Prostate gland (tissue), 2 donors: ENCODE data around the gene ROBO1. TPM values are rescaled to one million over a fixed set of nuclear protein-coding genes. Genes with fewer than 3 reads are reported as not detected.
A peak's percentile ranks its signal among the peaks of the same experiment; 100 is the strongest.

Source experiments
- DNase-seq: peaks from one replicate; pipeline ENCODE4 v3.0.0-alpha.2; 2019; ENCODE audit warnings: low spot score
- H3K27ac ChIP-seq, 2 donors: fragments of 200-600 bp; sonication (generic); 2 replicates each; pipeline ENCODE4 v1.5.1; 2017 to 2019
- H3K27me3 ChIP-seq: fragments of 200-600 bp; sonication (generic); replicated peaks from 2 replicates; pipeline ENCODE4 v1.5.1; 2019; ENCODE audit not compliant: insufficient read depth
- H3K36me3 ChIP-seq, 2 donors: fragments of 200-600 bp; sonication (generic); 1 replicate in 1 of 2; 2 replicates in 1 of 2; pipeline versions ENCODE4 v1.5.1 to v1.8.1; 2017 to 2019
- H3K4me1 ChIP-seq: fragments of 200-600 bp; sonication (generic); replicated peaks from 2 replicates; pipeline ENCODE4 v1.5.1; 2019
- H3K4me3 ChIP-seq, 2 donors: fragments of 200-600 bp; sonication (generic); 2 replicates each; pipeline ENCODE4 v1.5.1; 2017 to 2019
- H3K9me3 ChIP-seq: fragments of 200-600 bp; sonication (generic); 2 replicates; pipeline ENCODE4 v1.5.1; 2017
- CTCF ChIP-seq, 4 experiments: fragments of 200-600 bp in 2 of 4; fragments of 450-650 bp in 2 of 4; sonication (generic) in 2 of 4; IDR thresholded peaks; 1 replicate in 3 of 4; 2 replicates in 1 of 4; pipeline ENCODE4 v1.5.1; 2016 to 2019; ENCODE audit warnings: antibody characterized with exemption in 4 of 4, mild to moderate bottlenecking in 2 of 4, moderate library complexity in 2 of 4
- POLR2A ChIP-seq: fragments of 450-650 bp; IDR thresholded peaks from one replicate; pipeline ENCODE4 v1.6.1; 2016; ENCODE audit warnings: antibody characterized with exemption, mild to moderate bottlenecking
- POLR2AphosphoS5 ChIP-seq: sonication (generic); formaldehyde crosslinking; IDR thresholded peaks from one replicate; pipeline ENCODE4 v1.6.1; 2017; ENCODE audit warnings: antibody characterized with exemption
- WGBS: methylation state at CpG from one replicate; pipeline ENCODE4 v1.1.5; 2018; 5-methylcytosine and 5-hydroxymethylcytosine counted together
- intact Hi-C: fragments of 100-400 bp; cut with DNase I; formaldehyde crosslinking; loops from one replicate; pipeline ENCODE4 v1.14.2; 2022
- total RNA-seq, 2 donors: library from RNA; depleted of rRNA; stranded (reverse); fragments of >200 nt; gene quantifications; one replicate each; pipeline ENCODE4 v1.1.0, GENCODE V29; 2016

ROBO1 gene
- total RNA-seq, 2 donors from 2014 or later = 37.6 to 50.8 TPM

- no peaks in the 10 kb centered on the region for H3K4me1 ChIP-seq
- H3K4me3 ChIP-seq = no peak overlapping the region
- TF ChIP-seq CTCF (IDR thresholded peaks at IDR 0.05) (no peak), POLR2AphosphoS5 (no peak), POLR2A (no peak)
- H3K27ac ChIP-seq = no peak overlapping the region
- no peak for DNase-seq
- no peaks in the 10 kb centered on the region for H3K36me3 ChIP-seq
- 59% methylated on average over 6 of the region's 6 CpGs for WGBS
- no peaks in the 10 kb centered on the region for H3K27me3 ChIP-seq
- no peaks in the 10 kb centered on the region for H3K9me3 ChIP-seq
- intact Hi-C loops = loop anchor here (2.0 kb wide), 1 partner anchor 372 kb away; no protein-coding TSS in a partner anchor
Measured at GRCh38 chr3:78660957-78661356, 1106.8 kb downstream of the ROBO1 start.

- 49% methylated on average over 6 of the region's 6 CpGs for WGBS
- no peaks in the 10 kb centered on the region for H3K4me1 ChIP-seq
- peak; percentile 25 for DNase-seq
Measured at GRCh38 chr3:78659386-78659987, 1108.3 kb downstream of the ROBO1 start.

GRCh38 chr3:78647726-78648125 is 1120.1 kb downstream of the ROBO1 start:
- no peaks in the 10 kb centered on the region for H3K36me3 ChIP-seq
- TF ChIP-seq CTCF (IDR thresholded peaks at IDR 0.05) (no peak), POLR2AphosphoS5 (no peak), POLR2A (no peak)
- no peak overlapping the region for H3K4me3 ChIP-seq
- no peaks in the 10 kb centered on the region for H3K9me3 ChIP-seq
- H3K27ac ChIP-seq = no peak overlapping the region
- DNase-seq = no peak
- WGBS = 17% methylated on average over 2 of the region's 2 CpGs
- intact Hi-C loops = loop anchor here (10.0 kb wide), 1 partner anchor 1613 kb away; no protein-coding TSS in a partner anchor
- H3K27me3 ChIP-seq = no peaks in the 10 kb centered on the region
- H3K4me1 ChIP-seq = no peaks in the 10 kb centered on the region

More at GRCh38 chr3:78659386-78659987, 1108.3 kb downstream of the ROBO1 start:
- Histone ChIP-seq H3K9me3 (no peaks in the 10 kb centered on the region), H3K36me3 (no peaks in the 10 kb centered on the region), H3K27me3 (no peaks in the 10 kb centered on the region), H3K4me3 (no peak overlapping the region), H3K27ac (no peak overlapping the region)
- TF ChIP-seq CTCF (IDR thresholded peaks at IDR 0.05) (peak; percentile 40 to 78 (median 64)), POLR2AphosphoS5 (no peak), POLR2A (no peak)
- intact Hi-C loops = no loop called here

- intact Hi-C loops = loop anchor here (10.0 kb wide), 1 partner anchor 1611 kb away; no protein-coding TSS in a partner anchor
- Histone ChIP-seq H3K4me1 (no peaks in the 10 kb centered on the region), H3K27ac (no peak overlapping the region), H3K36me3 (no peaks in the 10 kb centered on the region), H3K27me3 (no peaks in the 10 kb centered on the region), H3K9me3 (no peaks in the 10 kb centered on the region), H3K4me3 (no peak overlapping the region)
- DNase-seq = peak; percentile 59
- 47% methylated on average over 4 of the region's 4 CpGs for WGBS
- TF ChIP-seq POLR2AphosphoS5 = peak; percentile 20
- TF ChIP-seq POLR2A = no peak
- TF ChIP-seq CTCF (IDR thresholded peaks at IDR 0.05) = peak; percentile 31 to 90 (median 81)
Measured at GRCh38 chr3:78645628-78646310, 1122.0 kb downstream of the ROBO1 start.
